LNCAP (cell line): ENCODE data around the gene BANP.

Experiments used
- TF ChIP-seq, protein P1 (sequence below): fragments of 450-650 bp; IDR thresholded peaks from 2 replicates; pipeline ENCODE4 v1.5.1; 2017; ENCODE audit warnings: mild to moderate bottlenecking

The BANP gene

DNA sequence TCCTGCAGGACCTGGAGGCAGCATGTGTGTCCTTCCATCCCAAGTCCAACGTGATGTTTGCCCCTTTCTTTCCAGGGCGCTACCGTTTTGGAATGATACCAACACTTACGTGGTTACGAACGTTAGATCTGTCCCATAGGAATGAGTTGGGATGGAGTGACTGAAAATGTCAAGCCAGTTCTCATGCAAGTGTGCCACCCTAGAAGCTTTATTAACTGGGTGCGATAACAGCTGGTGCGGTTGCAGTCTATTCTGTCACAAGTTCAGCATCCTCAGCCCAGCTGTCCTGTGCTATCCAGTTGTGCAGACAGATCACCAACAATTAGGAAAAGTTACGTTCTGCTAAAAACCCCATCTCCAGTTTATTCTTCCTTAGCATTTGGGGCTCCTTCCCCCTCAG, 52.5 kb downstream of the BANP start:
- TF ChIP-seq, protein P1, sequence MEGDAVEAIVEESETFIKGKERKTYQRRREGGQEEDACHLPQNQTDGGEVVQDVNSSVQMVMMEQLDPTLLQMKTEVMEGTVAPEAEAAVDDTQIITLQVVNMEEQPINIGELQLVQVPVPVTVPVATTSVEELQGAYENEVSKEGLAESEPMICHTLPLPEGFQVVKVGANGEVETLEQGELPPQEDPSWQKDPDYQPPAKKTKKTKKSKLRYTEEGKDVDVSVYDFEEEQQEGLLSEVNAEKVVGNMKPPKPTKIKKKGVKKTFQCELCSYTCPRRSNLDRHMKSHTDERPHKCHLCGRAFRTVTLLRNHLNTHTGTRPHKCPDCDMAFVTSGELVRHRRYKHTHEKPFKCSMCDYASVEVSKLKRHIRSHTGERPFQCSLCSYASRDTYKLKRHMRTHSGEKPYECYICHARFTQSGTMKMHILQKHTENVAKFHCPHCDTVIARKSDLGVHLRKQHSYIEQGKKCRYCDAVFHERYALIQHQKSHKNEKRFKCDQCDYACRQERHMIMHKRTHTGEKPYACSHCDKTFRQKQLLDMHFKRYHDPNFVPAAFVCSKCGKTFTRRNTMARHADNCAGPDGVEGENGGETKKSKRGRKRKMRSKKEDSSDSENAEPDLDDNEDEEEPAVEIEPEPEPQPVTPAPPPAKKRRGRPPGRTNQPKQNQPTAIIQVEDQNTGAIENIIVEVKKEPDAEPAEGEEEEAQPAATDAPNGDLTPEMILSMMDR, result no peak

DNA sequence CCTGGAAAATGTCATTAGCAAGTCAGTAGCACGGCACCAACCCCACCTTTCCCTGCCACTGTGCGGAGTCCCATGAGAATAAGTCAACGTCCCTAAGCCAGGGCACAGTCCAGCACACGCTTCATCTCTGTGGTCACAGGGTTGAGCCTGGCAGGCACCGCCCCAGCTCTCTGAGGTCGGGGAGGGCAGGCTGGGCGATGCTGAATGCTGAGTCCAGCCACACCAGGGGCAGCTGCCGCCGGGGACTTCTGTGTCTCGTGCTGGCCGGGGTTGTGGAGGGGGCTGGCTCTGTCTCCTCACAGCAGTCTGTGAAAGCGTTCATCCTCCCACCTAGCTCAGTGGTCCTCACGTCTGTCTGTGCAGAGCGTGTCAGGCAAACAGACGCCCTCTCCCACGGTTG, 53.2 kb downstream of the BANP start:
- TF ChIP-seq, protein P1, result no peak

DNA sequence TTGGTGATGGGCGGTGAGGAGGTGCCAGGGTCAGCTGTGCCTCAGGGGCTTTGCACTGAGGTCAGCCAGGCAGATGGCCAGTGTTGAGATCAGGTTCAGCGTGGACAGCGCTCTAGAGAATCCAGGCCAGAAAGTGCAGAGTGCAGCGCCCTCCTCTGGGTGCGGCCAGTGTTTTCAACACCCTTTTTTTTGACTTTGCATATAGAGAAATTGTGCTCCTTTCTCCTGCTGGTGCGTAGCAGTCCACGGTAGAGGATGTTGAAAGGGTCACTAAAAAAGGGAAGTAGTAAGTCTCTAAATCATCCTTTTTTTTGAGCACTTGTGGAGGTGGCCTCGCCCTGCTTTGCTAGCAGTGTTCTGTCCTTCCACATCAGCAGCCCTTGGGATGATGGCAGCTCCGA, 53.9 kb downstream of the BANP start:
- TF ChIP-seq, protein P1, result no peak

DNA sequence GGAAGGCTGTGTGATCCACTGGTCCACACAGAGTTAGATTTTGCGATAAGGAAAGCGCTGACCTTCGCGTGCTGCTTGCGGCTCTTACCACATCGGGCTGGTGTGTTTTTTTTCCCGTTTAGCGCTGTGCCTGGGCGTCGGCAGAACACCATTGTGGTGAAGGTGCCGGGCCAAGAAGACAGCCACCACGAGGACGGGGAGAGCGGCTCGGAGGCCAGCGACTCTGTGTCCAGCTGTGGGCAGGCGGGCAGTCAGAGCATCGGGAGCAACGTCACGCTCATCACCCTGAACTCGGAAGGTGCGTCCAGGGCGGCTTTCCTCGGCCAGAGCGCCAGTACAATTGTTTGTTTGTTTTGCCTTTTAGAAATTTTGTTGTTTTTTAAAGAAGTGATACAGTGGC, 54.7 kb downstream of the BANP start:
- TF ChIP-seq, protein P1, result no peak

DNA sequence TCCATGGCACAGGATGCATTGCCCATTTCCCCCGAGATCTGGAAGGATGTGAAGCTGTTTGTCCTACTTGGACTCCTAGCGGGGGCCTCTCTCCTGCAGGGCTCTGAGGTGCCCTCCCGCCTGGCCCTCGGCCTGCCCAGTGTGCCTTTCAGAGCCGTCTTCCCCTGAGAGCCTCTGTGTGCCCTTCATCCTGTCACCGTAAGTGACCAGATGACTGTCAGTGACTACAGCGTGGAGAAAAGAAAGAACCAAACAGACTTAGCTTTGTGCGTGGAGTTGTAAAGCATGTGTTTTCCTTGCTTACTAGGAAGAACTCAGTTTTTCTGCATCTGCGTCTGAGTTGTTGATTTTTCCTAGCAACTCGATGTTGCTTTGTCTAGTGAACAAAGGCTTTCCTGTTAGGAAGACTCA, 56.1 kb downstream of the BANP start:
- TF ChIP-seq, protein P1, result no peak

DNA sequence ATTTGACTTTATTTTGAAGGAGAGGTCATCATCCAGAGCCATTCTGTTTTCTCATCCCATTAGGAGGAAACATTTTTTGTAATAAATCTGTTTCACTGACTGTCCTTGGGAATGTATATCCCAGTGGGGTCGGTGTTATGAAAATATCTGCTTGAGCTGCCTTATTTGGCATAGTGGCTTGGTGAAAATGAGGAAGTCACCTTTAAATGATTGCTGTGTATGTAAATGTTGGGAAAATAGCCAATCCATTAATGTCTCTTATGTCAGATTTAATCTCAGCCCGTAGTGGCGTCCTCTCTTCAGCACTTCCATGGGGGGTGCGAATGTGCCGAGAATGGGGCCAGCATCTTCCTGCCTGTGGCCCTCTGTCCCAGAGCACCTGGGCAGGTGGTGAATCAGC, 57.6 kb downstream of the BANP start:
- TF ChIP-seq, protein P1, result no peak

DNA sequence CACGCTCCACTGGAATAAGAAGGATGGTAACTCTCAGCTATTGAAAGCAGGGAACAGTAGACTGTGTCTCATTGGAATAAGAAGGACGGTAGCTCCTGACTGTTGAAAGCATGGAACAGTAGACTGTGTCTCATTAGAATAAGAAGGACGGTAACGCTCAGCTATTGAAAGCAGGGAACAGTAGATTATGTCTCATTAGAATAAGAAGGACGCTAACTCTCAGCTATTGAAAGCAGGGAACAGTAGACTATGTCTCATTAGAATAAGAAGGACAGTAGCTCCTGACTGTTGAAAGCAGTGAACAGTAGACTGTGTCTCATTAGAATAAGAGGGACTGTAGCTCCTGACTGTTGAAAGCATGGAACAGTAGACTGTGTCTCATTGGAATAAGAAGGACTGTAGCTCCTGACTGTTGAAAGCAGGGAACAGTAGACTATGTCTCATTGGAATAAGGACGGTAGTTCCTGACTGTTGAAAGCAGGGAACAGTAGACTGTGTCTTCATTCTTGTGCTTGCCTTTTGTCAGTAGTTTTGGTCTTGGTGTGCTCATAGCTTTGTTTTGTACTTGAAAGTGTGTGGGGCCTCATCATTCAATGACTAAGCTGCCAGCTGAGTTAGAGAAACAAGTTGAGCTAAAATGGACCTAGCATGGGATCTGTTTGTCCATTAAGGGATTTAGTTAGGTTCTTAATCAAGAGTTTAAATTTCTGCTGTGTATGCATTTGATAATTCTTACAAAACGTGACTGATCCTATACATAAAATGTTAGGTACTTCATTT, 58.5 kb downstream of the BANP start:
- TF ChIP-seq, protein P1, result no peak
